WTC11 (cell line): Measurements from ENCODE around the gene OBSCN. TPM values are rescaled to one million over a fixed set of nuclear protein-coding genes. Genes with fewer than 3 reads are reported as not detected.

Experiments
- ATAC-seq: fragments of 200-7000 bp; cut with Tn5 transposase; 2 replicates; pipeline ENCODE4 v1.10.0; 2021; ENCODE audit warnings: mild to moderate bottlenecking, moderate library complexity
- CTCF ChIA-PET: fragments of 300-600 bp; sonication (Branson Sonifier 250); formaldehyde crosslinking; loops from one replicate; lab custom pipeline; 2021; ENCODE audit warnings: antibody characterized with exemption; lab: Charles Lee
- POLR2A ChIA-PET: fragments of 350-600 bp; sonication (Branson Sonifier 250); formaldehyde crosslinking; loops from one replicate; lab custom pipeline; 2021; ENCODE audit warnings: antibody characterized with exemption; lab: Charles Lee
- DNase-seq: peaks from one replicate; pipeline ENCODE4 v3.0.0; 2021; ENCODE audit warnings: low spot score
- H3K27ac Mint-ChIP-seq: 2 replicates; pipeline ENCODE4 v1.8.0; 2021; ENCODE audit warnings: mixed read lengths
- H3K27me3 Mint-ChIP-seq: 2 replicates; pipeline ENCODE4 v1.8.0; 2021; ENCODE audit warnings: low read depth, mild to moderate bottlenecking, moderate library complexity, mixed read lengths
- H3K36me3 Mint-ChIP-seq: 2 replicates; pipeline ENCODE4 v1.8.0; 2021; ENCODE audit warnings: mixed read lengths
- H3K4me1 Mint-ChIP-seq: 2 replicates; pipeline ENCODE4 v1.8.0; 2022; ENCODE audit warnings: mixed read lengths
- H3K4me3 Mint-ChIP-seq: 2 replicates; pipeline ENCODE4 v1.8.0; 2021; ENCODE audit warnings: mild to moderate bottlenecking, moderate library complexity, mixed read lengths
- H3K9me3 Mint-ChIP-seq: 2 replicates; pipeline ENCODE4 v1.8.0; 2021; ENCODE audit warnings: mixed read lengths
- CBFB ChIP-seq: sonication (generic); formaldehyde crosslinking; IDR thresholded peaks from 2 replicates; pipeline ENCODE4 v1.8.1; 2022; ENCODE audit warnings: mild to moderate bottlenecking, low read depth, missing genetic modification reagents
- FOXK1 ChIP-seq: sonication (generic); formaldehyde crosslinking; IDR thresholded peaks from 2 replicates; pipeline ENCODE4 v1.8.0; 2022; ENCODE audit warnings: mild to moderate bottlenecking, moderate library complexity, missing genetic modification reagents
- GRHL2 ChIP-seq: fragments of 250-450 bp; sonication (Bioruptor Pico); IDR thresholded peaks from 2 replicates; pipeline ENCODE4 v1.8.0; 2022; ENCODE audit warnings: mild to moderate bottlenecking, moderate library complexity; ENCODE audit not compliant: insufficient replicate concordance, severe bottlenecking
- HMGA2 ChIP-seq: fragments of 250-450 bp; sonication (Bioruptor Pico); IDR thresholded peaks from 2 replicates; pipeline ENCODE4 v1.4.0; 2021; ENCODE audit warnings: mild to moderate bottlenecking, moderate library complexity
- IRF2 ChIP-seq: sonication (generic); formaldehyde crosslinking; IDR thresholded peaks from 2 replicates; pipeline ENCODE4 v1.8.0; 2022; ENCODE audit warnings: low read depth, missing genetic modification reagents, borderline replicate concordance
- JUN ChIP-seq: sonication (generic); formaldehyde crosslinking; IDR thresholded peaks from 2 replicates; pipeline ENCODE4 v1.8.0; 2023; ENCODE audit warnings: mild to moderate bottlenecking, missing genetic modification reagents
- MXD4 ChIP-seq: fragments of 250-450 bp; sonication (Bioruptor Pico); IDR thresholded peaks from 2 replicates; pipeline ENCODE4 v1.8.0; 2021; ENCODE audit warnings: mild to moderate bottlenecking, moderate library complexity, borderline replicate concordance
- NFATC4 ChIP-seq: fragments of 250-450 bp; sonication (Bioruptor Pico); IDR thresholded peaks from 2 replicates; pipeline ENCODE4 v1.9.0; 2021; ENCODE audit warnings: mild to moderate bottlenecking
- NR1H2 ChIP-seq: sonication (generic); formaldehyde crosslinking; IDR thresholded peaks from 2 replicates; pipeline ENCODE4 v1.9.0; 2021; ENCODE audit warnings: mild to moderate bottlenecking, moderate library complexity, missing genetic modification reagents
- SMAD3 ChIP-seq: sonication (generic); formaldehyde crosslinking; IDR thresholded peaks from 2 replicates; pipeline ENCODE4 v1.8.0; 2022; ENCODE audit warnings: missing genetic modification reagents, mild to moderate bottlenecking, borderline replicate concordance
- TEAD1 ChIP-seq: sonication (generic); formaldehyde crosslinking; IDR thresholded peaks from 2 replicates; pipeline ENCODE4 v1.8.0; 2022; ENCODE audit warnings: mild to moderate bottlenecking, missing genetic modification reagents
- ZNF121 ChIP-seq: sonication (generic); formaldehyde crosslinking; IDR thresholded peaks from 2 replicates; pipeline ENCODE4 v1.8.0; 2023; ENCODE audit warnings: missing genetic modification reagents
- ZNF232 ChIP-seq: sonication (generic); formaldehyde crosslinking; IDR thresholded peaks from 2 replicates; pipeline ENCODE4 v1.8.0; 2022; ENCODE audit warnings: mild to moderate bottlenecking, missing genetic modification reagents
- ZNF263 ChIP-seq: sonication (generic); formaldehyde crosslinking; IDR thresholded peaks from 2 replicates; pipeline ENCODE4 v1.8.1; 2022; ENCODE audit warnings: low read depth, mild to moderate bottlenecking, moderate library complexity, missing genetic modification reagents
- ZNF317 ChIP-seq: sonication (generic); formaldehyde crosslinking; IDR thresholded peaks from 2 replicates; pipeline ENCODE4 v1.8.1; 2023; ENCODE audit warnings: low read depth, mild to moderate bottlenecking, moderate library complexity, missing genetic modification reagents, borderline replicate concordance
- total RNA-seq: library from RNA; stranded (reverse); gene quantifications from 3 replicates; pipeline ENCODE4 v1.2.3, GENCODE V29; 2021
- TF ChIP-seq, protein P1 (sequence below): sonication (generic); formaldehyde crosslinking; IDR thresholded peaks from 2 replicates; pipeline ENCODE4 v1.8.1; 2022; ENCODE audit warnings: mild to moderate bottlenecking, moderate library complexity, missing genetic modification reagents
- TF ChIP-seq, protein P2 (sequence below): sonication (generic); formaldehyde crosslinking; IDR thresholded peaks from 2 replicates; pipeline ENCODE4 v1.8.1; 2023; ENCODE audit warnings: mild to moderate bottlenecking, missing genetic modification reagents
- TF ChIP-seq, protein P3 (sequence below): sonication (generic); formaldehyde crosslinking; IDR thresholded peaks from 2 replicates; pipeline ENCODE4 v1.8.1; 2023; ENCODE audit warnings: mild to moderate bottlenecking, missing genetic modification reagents
- TF ChIP-seq, protein P4 (sequence below): fragments of 200-600 bp; IDR thresholded peaks from 2 replicates; pipeline ENCODE4 v1.8.0; 2022; ENCODE audit warnings: antibody characterized with exemption
- TF ChIP-seq, protein P5 (sequence below): sonication (generic); formaldehyde crosslinking; IDR thresholded peaks from 2 replicates; pipeline ENCODE4 v1.8.0; 2022; ENCODE audit warnings: mild to moderate bottlenecking, missing genetic modification reagents
- TF ChIP-seq, protein P6 (sequence below): sonication (generic); formaldehyde crosslinking; conservative IDR thresholded peaks from 2 replicates; pipeline ENCODE4 v1.8.1; 2023; ENCODE audit warnings: mild to moderate bottlenecking, low read depth, missing genetic modification reagents, moderate library complexity

OBSCN gene
- total RNA-seq, 1 experiment from 2014 or later, result 38.8 TPM

DNA sequence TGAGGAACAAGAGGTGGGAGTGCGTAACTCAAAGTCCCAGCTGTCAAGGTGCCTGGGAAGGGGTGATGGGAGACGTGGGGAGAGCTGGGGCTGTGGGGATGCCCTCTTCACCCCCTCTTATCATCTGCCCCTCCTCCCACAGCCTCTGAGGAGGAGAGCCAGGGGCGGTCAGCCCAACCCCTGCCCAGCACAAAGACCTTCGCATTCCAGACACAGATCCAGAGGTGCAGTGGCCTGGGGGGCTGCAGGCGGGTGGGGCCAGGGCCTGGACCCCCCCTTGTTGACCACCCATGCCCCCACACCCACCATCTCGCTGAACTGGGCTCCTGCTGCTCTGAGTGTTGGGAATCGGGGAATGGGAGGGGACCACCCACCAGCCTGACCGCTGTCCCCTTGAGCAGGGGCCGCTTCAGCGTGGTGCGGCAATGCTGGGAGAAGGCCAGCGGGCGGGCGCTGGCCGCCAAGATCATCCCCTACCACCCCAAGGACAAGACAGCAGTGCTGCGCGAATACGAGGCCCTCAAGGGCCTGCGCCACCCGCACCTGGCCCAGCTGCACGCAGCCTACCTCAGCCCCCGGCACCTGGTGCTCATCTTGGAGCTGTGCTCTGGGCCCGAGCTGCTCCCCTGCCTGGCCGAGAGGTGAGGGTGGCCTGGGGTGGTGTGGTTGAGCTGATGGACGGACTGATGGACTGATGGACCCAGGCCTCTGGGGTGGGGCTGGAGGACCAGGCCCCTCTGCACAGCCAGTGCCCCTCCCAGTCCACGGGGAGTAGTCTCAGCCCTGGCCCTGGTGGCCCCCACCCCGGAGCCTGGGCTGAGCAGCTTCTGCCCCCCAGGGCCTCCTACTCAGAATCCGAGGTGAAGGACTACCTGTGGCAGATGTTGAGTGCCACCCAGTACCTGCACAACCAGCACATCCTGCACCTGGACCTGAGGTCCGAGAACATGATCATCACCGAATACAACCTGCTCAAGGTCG lies 169.1 kb downstream of the OBSCN start (continued):
- TF ChIP-seq, protein P1, sequence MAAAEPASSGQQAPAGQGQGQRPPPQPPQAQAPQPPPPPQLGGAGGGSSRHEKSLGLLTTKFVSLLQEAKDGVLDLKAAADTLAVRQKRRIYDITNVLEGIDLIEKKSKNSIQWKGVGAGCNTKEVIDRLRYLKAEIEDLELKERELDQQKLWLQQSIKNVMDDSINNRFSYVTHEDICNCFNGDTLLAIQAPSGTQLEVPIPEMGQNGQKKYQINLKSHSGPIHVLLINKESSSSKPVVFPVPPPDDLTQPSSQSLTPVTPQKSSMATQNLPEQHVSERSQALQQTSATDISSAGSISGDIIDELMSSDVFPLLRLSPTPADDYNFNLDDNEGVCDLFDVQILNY (CRISPR knock-in tag), result no peak
- TF ChIP-seq, protein P2, sequence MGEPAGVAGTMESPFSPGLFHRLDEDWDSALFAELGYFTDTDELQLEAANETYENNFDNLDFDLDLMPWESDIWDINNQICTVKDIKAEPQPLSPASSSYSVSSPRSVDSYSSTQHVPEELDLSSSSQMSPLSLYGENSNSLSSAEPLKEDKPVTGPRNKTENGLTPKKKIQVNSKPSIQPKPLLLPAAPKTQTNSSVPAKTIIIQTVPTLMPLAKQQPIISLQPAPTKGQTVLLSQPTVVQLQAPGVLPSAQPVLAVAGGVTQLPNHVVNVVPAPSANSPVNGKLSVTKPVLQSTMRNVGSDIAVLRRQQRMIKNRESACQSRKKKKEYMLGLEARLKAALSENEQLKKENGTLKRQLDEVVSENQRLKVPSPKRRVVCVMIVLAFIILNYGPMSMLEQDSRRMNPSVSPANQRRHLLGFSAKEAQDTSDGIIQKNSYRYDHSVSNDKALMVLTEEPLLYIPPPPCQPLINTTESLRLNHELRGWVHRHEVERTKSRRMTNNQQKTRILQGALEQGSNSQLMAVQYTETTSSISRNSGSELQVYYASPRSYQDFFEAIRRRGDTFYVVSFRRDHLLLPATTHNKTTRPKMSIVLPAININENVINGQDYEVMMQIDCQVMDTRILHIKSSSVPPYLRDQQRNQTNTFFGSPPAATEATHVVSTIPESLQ (CRISPR knock-in tag), result no peak
- no peak for TF ChIP-seq MXD4 (CRISPR knock-in tag)

DNA sequence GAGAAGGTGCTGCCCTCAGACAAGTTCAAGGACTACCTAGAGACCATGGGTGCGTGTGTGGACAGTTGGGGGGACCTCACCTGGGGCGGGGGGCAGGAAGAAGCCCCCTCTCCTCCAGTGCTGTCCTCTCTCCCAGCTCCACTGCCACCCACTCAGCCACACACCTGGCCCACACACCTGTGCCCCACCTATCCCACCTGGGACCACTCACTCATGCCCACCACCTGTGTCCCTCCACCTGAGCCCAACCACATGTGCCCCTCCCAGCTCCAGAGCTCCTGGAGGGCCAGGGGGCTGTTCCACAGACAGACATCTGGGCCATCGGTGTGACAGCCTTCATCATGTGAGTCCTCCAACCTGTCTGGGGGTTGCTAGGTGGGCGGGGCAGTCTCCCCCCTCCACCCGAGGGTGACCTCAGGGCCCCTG lies 169.8 kb downstream of the OBSCN start:
- ATAC-seq (no peak), DNase-seq (no peak)
- no peaks in the 10 kb centered on the region for H3K9me3 Mint-ChIP-seq
- H3K4me3 Mint-ChIP-seq, result peak overlapping the region; percentile 52
- H3K4me1 Mint-ChIP-seq, result peaks cover 12% of the 10 kb centered on the region
- H3K36me3 Mint-ChIP-seq, result no peaks in the 10 kb centered on the region
- H3K27me3 Mint-ChIP-seq, result peaks cover 40% of the 10 kb centered on the region
- POLR2A ChIA-PET, result no interaction called here
- H3K27ac Mint-ChIP-seq, result no peak overlapping the region
- CTCF ChIA-PET, result interaction anchor here (1.3 kb wide), 1 partner anchor 37 kb away, joined by 3 read pairs; no protein-coding TSS in a partner anchor
- TF ChIP-seq JUN (CRISPR knock-in tag) (no peak), TEAD1 (CRISPR knock-in tag) (no peak), FOXK1 (CRISPR knock-in tag) (no peak)
- TF ChIP-seq, all 79 proteins: peak for 0

DNA sequence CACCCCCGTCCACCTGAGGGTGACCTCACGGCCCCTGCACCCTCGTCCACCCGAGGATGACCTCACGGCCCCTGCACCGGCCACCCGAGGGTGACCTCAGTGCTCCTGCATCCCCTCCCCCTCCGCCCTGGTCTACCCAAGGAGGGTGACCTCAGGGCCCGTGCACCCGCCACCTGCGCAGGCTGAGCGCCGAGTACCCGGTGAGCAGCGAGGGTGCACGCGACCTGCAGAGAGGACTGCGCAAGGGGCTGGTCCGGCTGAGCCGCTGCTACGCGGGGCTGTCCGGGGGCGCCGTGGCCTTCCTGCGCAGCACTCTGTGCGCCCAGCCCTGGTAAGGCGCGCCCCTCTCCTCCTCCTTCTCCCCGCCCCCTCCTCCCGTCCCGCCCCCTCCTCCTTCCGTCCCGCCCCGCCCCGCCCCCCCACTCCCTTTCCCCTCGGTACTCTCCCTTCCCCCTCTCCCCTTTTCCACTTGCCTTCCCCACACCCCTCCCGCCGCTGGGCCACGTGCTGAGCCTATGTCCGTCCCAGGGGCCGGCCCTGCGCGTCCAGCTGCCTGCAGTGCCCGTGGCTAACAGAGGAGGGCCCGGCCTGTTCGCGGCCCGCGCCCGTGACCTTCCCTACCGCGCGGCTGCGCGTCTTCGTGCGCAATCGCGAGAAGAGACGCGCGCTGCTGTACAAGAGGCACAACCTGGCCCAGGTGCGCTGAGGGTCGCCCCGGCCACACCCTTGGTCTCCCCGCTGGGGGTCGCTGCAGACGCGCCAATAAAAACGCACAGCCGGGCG lies 170.4 kb downstream of the OBSCN start:
- ChIA-PET CTCF (interaction anchor here (1.3 kb wide), 1 partner anchor 38 kb away, joined by 3 read pairs; no protein-coding TSS in a partner anchor), POLR2A (interaction anchor here (1.8 kb wide), 1 partner anchor 79 kb away, joined by 8 read pairs; a partner anchor contains a TSS)
- H3K27ac Mint-ChIP-seq, result no peak overlapping the region
- peak overlapping the region; percentile 95 for H3K4me3 Mint-ChIP-seq
- H3K36me3 Mint-ChIP-seq, result no peaks in the 10 kb centered on the region
- H3K4me1 Mint-ChIP-seq, result peaks cover 12% of the 10 kb centered on the region
- peaks cover 46% of the 10 kb centered on the region for H3K27me3 Mint-ChIP-seq
- ATAC-seq, result peak; percentile 87
- DNase-seq, result peak; percentile 93
- no peaks in the 10 kb centered on the region for H3K9me3 Mint-ChIP-seq
- TF ChIP-seq NR1H2 (CRISPR knock-in tag) (no peak), GRHL2 (CRISPR knock-in tag) (no peak), FOXK1 (CRISPR knock-in tag) (no peak), CBFB (CRISPR knock-in tag) (no peak), HMGA2 (CRISPR knock-in tag) (no peak), ZNF121 (CRISPR knock-in tag) (no peak), ZNF317 (CRISPR knock-in tag) (no peak), ZNF232 (CRISPR knock-in tag) (peak; percentile 21; the same call in 1 of the 2 replicates), NFATC4 (CRISPR knock-in tag) (no peak), SMAD3 (no peak), ZNF263 (CRISPR knock-in tag) (no peak), IRF2 (CRISPR knock-in tag) (no peak)
- TF ChIP-seq, protein P3, sequence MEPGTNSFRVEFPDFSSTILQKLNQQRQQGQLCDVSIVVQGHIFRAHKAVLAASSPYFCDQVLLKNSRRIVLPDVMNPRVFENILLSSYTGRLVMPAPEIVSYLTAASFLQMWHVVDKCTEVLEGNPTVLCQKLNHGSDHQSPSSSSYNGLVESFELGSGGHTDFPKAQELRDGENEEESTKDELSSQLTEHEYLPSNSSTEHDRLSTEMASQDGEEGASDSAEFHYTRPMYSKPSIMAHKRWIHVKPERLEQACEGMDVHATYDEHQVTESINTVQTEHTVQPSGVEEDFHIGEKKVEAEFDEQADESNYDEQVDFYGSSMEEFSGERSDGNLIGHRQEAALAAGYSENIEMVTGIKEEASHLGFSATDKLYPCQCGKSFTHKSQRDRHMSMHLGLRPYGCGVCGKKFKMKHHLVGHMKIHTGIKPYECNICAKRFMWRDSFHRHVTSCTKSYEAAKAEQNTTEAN (CRISPR knock-in tag), result 0 out of 2 replicates have a peak, but pooled peaks have one; percentile 16
- TF ChIP-seq, protein P4, sequence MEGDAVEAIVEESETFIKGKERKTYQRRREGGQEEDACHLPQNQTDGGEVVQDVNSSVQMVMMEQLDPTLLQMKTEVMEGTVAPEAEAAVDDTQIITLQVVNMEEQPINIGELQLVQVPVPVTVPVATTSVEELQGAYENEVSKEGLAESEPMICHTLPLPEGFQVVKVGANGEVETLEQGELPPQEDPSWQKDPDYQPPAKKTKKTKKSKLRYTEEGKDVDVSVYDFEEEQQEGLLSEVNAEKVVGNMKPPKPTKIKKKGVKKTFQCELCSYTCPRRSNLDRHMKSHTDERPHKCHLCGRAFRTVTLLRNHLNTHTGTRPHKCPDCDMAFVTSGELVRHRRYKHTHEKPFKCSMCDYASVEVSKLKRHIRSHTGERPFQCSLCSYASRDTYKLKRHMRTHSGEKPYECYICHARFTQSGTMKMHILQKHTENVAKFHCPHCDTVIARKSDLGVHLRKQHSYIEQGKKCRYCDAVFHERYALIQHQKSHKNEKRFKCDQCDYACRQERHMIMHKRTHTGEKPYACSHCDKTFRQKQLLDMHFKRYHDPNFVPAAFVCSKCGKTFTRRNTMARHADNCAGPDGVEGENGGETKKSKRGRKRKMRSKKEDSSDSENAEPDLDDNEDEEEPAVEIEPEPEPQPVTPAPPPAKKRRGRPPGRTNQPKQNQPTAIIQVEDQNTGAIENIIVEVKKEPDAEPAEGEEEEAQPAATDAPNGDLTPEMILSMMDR, result peak; percentile 75; the same call in 1 of the 2 replicates
- TF ChIP-seq, protein P5, sequence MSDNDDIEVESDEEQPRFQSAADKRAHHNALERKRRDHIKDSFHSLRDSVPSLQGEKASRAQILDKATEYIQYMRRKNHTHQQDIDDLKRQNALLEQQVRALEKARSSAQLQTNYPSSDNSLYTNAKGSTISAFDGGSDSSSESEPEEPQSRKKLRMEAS (CRISPR knock-in tag), result peak; percentile 81
- TF ChIP-seq, protein P6, sequence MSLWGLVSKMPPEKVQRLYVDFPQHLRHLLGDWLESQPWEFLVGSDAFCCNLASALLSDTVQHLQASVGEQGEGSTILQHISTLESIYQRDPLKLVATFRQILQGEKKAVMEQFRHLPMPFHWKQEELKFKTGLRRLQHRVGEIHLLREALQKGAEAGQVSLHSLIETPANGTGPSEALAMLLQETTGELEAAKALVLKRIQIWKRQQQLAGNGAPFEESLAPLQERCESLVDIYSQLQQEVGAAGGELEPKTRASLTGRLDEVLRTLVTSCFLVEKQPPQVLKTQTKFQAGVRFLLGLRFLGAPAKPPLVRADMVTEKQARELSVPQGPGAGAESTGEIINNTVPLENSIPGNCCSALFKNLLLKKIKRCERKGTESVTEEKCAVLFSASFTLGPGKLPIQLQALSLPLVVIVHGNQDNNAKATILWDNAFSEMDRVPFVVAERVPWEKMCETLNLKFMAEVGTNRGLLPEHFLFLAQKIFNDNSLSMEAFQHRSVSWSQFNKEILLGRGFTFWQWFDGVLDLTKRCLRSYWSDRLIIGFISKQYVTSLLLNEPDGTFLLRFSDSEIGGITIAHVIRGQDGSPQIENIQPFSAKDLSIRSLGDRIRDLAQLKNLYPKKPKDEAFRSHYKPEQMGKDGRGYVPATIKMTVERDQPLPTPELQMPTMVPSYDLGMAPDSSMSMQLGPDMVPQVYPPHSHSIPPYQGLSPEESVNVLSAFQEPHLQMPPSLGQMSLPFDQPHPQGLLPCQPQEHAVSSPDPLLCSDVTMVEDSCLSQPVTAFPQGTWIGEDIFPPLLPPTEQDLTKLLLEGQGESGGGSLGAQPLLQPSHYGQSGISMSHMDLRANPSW (CRISPR knock-in tag), result no peak
